GM21786 (cell line): ENCODE measurements around the gene CPA2.
"Not testable (repeated sequence)": the region's sequence is repeated elsewhere in the genome, so short reads cannot be mapped to it uniquely, and the experiment has no call there.

Experiments used
- ATAC-seq: cut with Tn5 transposase; IDR thresholded peaks from one replicate; pipeline ENCODE4 v1.9.1; 2021; ENCODE audit not compliant: unreplicated experiment

The CPA2 gene

GRCh38 chr7:130266258-130266960, at the start of gene CPA2:
Gene CPA2 (plus strand): TSS chr7:130266863. CDS start chr7:130266882, 19 bp downstream.
- no peak for ATAC-seq

- no peak for ATAC-seq
These were observed 47.6 kb upstream of the CPA2 start for GRCh38 chr7:130218806-130219620.

GRCh38 chr7:130219871-130220270, 46.8 kb upstream of the CPA2 start:
- no peak for ATAC-seq

GRCh38 chr7:130221746-130222145, 44.9 kb upstream of the CPA2 start:
- ATAC-seq: no peak

GRCh38 chr7:130223646-130224045, 43.0 kb upstream of the CPA2 start:
- no peak for ATAC-seq

- no peak for ATAC-seq
These were observed 42.5 kb upstream of the CPA2 start for GRCh38 chr7:130224210-130224609.

GRCh38 chr7:130224923-130225322, 41.7 kb upstream of the CPA2 start:
- ATAC-seq: not testable (repeated sequence)

- no peak for ATAC-seq
These were observed 40.3 kb upstream of the CPA2 start for GRCh38 chr7:130226333-130226732.

- no peak for ATAC-seq
These were observed 38.6 kb upstream of the CPA2 start for GRCh38 chr7:130227883-130228575.

- ATAC-seq: no peak
These were observed 37.7 kb upstream of the CPA2 start for GRCh38 chr7:130228840-130229502.

GRCh38 chr7:130229981-130230380, 36.7 kb upstream of the CPA2 start:
- not testable (repeated sequence) for ATAC-seq

- ATAC-seq: no peak
These were observed 34.9 kb upstream of the CPA2 start for GRCh38 chr7:130231792-130232191.

GRCh38 chr7:130232209-130232608, 34.5 kb upstream of the CPA2 start:
- no peak for ATAC-seq

- ATAC-seq: no peak
These were observed 32.6 kb upstream of the CPA2 start for GRCh38 chr7:130234078-130234477.

GRCh38 chr7:130236361-130236760, 30.3 kb upstream of the CPA2 start:
- not testable (repeated sequence) for ATAC-seq

GRCh38 chr7:130240240-130240639, 26.4 kb upstream of the CPA2 start:
- no peak for ATAC-seq

- no peak for ATAC-seq
These were observed 24.3 kb upstream of the CPA2 start for GRCh38 chr7:130242198-130243014.

- not testable (repeated sequence) for ATAC-seq
These were observed 23.2 kb upstream of the CPA2 start for GRCh38 chr7:130243486-130243885.

GRCh38 chr7:130246491-130246890, 20.2 kb upstream of the CPA2 start:
- ATAC-seq: not testable (repeated sequence)

GRCh38 chr7:130248842-130249241, 17.8 kb upstream of the CPA2 start:
- not testable (repeated sequence) for ATAC-seq
